ENCODE measurements around the gene MRPL49. TPM values are rescaled to one million over a fixed set of nuclear protein-coding genes. Genes with fewer than 3 reads are reported as not detected.

Gene MRPL49
- total and polyA plus RNA-seq, 2 of the 13 experiments (the other 11 are each of a cell fraction or from before 2014, with no cell fraction given) = 39.2 to 53.3 TPM

GRCh38 chr11:65121865-65122696, at the start of gene MRPL49, which contains the start of gene FAU (continued):
- no peak; the same call in 1 of the 2 replicates for TF ChIP-seq PLSCR1 (CRISPR knock-in tag; IDR thresholded peaks at IDR 0.05; ENCODE audit: borderline replicate concordance)
- TF ChIP-seq TARDBP (CRISPR knock-in tag; IDR thresholded peaks at IDR 0.05) = peak; percentile 85; the same call in 1 of the 2 replicates
- TF ChIP-seq TAF1 (CRISPR knock-in tag; IDR thresholded peaks at IDR 0.05) = peak; percentile 99
- TF ChIP-seq REXO4 (CRISPR knock-in tag; IDR thresholded peaks at IDR 0.05; ENCODE audit: borderline replicate concordance) = no peak
- TF ChIP-seq CERS6 (CRISPR knock-in tag; IDR thresholded peaks at IDR 0.05) = no peak
- TF ChIP-seq ZNF18 (CRISPR knock-in tag; IDR thresholded peaks at IDR 0.05; ENCODE audit: insufficient replicate concordance) = no peak
- TF ChIP-seq PHB2 (IDR thresholded peaks at IDR 0.05; ENCODE audit: partially characterized antibody) = no peak
- TF ChIP-seq HNF4G (IDR thresholded peaks at IDR 0.05; ENCODE audit: borderline replicate concordance, low read depth, low read length) = no peak
- peak; percentile 54; the same call in 1 of the 2 replicates for TF ChIP-seq HNF4G (CRISPR knock-in tag; IDR thresholded peaks at IDR 0.05; ENCODE audit: borderline replicate concordance, low read depth)
- TF ChIP-seq ZNF20 (CRISPR knock-in tag; IDR thresholded peaks at IDR 0.05) = no peak
- peak; percentile 76; the same call in 1 of the 2 replicates for TF ChIP-seq ZNF782 (CRISPR knock-in tag; IDR thresholded peaks at IDR 0.05; ENCODE audit: borderline replicate concordance)
- no peak for TF ChIP-seq RFX3 (CRISPR knock-in tag; IDR thresholded peaks at IDR 0.05)
- TF ChIP-seq ZBTB8A (CRISPR knock-in tag; IDR thresholded peaks at IDR 0.05; ENCODE audit: borderline replicate concordance, low read depth) = no peak
- TF ChIP-seq HOXA7 (CRISPR knock-in tag; IDR thresholded peaks at IDR 0.05) = no peak
- no peak for TF ChIP-seq PCBP1 (IDR thresholded peaks at IDR 0.05; ENCODE audit: borderline replicate concordance, low read depth, low read length)
- no peak; the same call in 1 of the 2 replicates for TF ChIP-seq CSRNP1 (CRISPR knock-in tag; IDR thresholded peaks at IDR 0.05)
- no peak for TF ChIP-seq CENPBD1 (CRISPR knock-in tag; IDR thresholded peaks at IDR 0.05; ENCODE audit: borderline replicate concordance, low read depth)
- TF ChIP-seq GLMP (CRISPR knock-in tag; IDR thresholded peaks at IDR 0.05; ENCODE audit: borderline replicate concordance) = no peak; the same call in 1 of the 2 replicates
- TF ChIP-seq PAWR (CRISPR knock-in tag; IDR thresholded peaks at IDR 0.05; ENCODE audit: borderline replicate concordance) = no peak; the same call in 1 of the 2 replicates
- no peak for TF ChIP-seq AHR (CRISPR knock-in tag; IDR thresholded peaks at IDR 0.05)
- TF ChIP-seq MAF1 (CRISPR knock-in tag; IDR thresholded peaks at IDR 0.05; ENCODE audit: borderline replicate concordance) = no peak; the same call in 1 of the 2 replicates
- TF ChIP-seq ZNF7 (CRISPR knock-in tag; IDR thresholded peaks at IDR 0.05) = no peak

All from HepG2 (cell line).